Gastrocnemius medialis (tissue), 4 donors: ENCODE measurements around the gene NME4.

Experiments
- POLR2A ChIP-seq, 2 donors: fragments of 450-650 bp; IDR thresholded peaks; one replicate each; pipeline ENCODE4 v1.6.1; 2017; ENCODE audit warnings: antibody characterized with exemption in 2 of 2, mild to moderate bottlenecking in 2 of 2, moderate library complexity in 2 of 2
- TF ChIP-seq, protein P1 (sequence below), 5 experiments: fragments of 450-650 bp in 3 of 5; fragments of 200-600 bp in 2 of 5; sonication (generic) in 2 of 5; IDR thresholded peaks in 4 of 5; conservative IDR thresholded peaks in 1 of 5; 1 replicate in 4 of 5; 2 replicates in 1 of 5; pipeline ENCODE4 v1.5.1; 2016 to 2019; ENCODE audit warnings: antibody characterized with exemption in 5 of 5, mild to moderate bottlenecking in 3 of 5, moderate library complexity in 3 of 5

DNA sequence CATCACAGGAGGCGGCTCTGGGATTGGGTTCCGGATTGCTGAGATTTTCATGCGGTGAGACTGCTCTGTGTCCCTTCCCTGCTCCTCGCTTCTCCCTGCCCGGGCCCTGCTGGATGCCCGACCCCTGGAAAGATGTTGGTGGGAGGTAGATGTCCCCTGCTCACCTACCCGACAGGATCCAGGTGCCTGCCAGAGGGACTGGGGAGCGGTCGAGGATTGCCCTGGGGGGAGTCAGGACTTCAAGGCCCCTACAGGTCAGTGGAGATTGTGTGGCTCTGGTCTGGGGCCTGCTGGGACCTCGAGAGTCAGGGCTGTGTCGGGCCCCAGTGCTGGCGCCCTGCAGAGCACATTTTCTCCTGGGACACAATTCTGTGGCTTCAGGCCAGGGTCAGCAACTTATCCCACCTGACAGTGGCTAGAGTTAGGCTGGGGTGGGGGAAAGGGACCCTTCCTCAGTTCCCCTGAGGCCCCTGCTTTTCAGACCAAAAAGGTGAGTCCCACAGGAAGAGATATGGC lies 8.0 kb downstream of the NME4 start:
- no peak for TF ChIP-seq POLR2A (IDR thresholded peaks at IDR 0.05)
- TF ChIP-seq, protein P1, sequence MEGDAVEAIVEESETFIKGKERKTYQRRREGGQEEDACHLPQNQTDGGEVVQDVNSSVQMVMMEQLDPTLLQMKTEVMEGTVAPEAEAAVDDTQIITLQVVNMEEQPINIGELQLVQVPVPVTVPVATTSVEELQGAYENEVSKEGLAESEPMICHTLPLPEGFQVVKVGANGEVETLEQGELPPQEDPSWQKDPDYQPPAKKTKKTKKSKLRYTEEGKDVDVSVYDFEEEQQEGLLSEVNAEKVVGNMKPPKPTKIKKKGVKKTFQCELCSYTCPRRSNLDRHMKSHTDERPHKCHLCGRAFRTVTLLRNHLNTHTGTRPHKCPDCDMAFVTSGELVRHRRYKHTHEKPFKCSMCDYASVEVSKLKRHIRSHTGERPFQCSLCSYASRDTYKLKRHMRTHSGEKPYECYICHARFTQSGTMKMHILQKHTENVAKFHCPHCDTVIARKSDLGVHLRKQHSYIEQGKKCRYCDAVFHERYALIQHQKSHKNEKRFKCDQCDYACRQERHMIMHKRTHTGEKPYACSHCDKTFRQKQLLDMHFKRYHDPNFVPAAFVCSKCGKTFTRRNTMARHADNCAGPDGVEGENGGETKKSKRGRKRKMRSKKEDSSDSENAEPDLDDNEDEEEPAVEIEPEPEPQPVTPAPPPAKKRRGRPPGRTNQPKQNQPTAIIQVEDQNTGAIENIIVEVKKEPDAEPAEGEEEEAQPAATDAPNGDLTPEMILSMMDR (IDR thresholded peaks at IDR 0.05 in 4 of 5, conservative IDR thresholded peaks at IDR 0.05 in 1 of 5): no peak
